ENCODE measurements around the gene MEG3.

- no peak for TF ChIP-seq POLR2A (IDR thresholded peaks at IDR 0.05)
- TF ChIP-seq, protein P1, sequence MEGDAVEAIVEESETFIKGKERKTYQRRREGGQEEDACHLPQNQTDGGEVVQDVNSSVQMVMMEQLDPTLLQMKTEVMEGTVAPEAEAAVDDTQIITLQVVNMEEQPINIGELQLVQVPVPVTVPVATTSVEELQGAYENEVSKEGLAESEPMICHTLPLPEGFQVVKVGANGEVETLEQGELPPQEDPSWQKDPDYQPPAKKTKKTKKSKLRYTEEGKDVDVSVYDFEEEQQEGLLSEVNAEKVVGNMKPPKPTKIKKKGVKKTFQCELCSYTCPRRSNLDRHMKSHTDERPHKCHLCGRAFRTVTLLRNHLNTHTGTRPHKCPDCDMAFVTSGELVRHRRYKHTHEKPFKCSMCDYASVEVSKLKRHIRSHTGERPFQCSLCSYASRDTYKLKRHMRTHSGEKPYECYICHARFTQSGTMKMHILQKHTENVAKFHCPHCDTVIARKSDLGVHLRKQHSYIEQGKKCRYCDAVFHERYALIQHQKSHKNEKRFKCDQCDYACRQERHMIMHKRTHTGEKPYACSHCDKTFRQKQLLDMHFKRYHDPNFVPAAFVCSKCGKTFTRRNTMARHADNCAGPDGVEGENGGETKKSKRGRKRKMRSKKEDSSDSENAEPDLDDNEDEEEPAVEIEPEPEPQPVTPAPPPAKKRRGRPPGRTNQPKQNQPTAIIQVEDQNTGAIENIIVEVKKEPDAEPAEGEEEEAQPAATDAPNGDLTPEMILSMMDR (IDR thresholded peaks at IDR 0.05), result no peak
These were observed 38.3 kb upstream of the MEG3 start for GRCh38 chr14:100787659-100788058.

Measured in tibial nerve (tissue), 3 donors.